AG04449 (cell line): ENCODE data around the gene HPS1.

Experiments
- CTCF ChIA-PET: fragments of 350-600 bp; formaldehyde crosslinking; extraction: SDS; loops from one replicate; lab custom pipeline; 2021; ENCODE audit warnings: antibody characterized with exemption; lab: Yijun Ruan, JAX
- POLR2A ChIA-PET: fragments of 400-600, 350-600 bp; formaldehyde crosslinking; extraction: SDS; loops from one replicate; lab custom pipeline; 2020; ENCODE audit warnings: antibody characterized with exemption, inconsistent platforms; lab: Yijun Ruan, JAX
- DNase-seq: peaks from one replicate; pipeline ENCODE4 v3.0.0-alpha.2; 2010; ENCODE audit warnings: low read depth, low spot score
- H3K4me3 ChIP-seq: 2 replicates; pipeline ENCODE4 v1.5.1; 2011; ENCODE audit warnings: low read depth, mild to moderate bottlenecking, control low read depth, low read length
- CTCF ChIP-seq: IDR thresholded peaks from one replicate; pipeline ENCODE4 v1.5.1; 2011; ENCODE audit warnings: mild to moderate bottlenecking, moderate library complexity, low read length, control low read depth, inconsistent platforms; ENCODE audit not compliant: insufficient read depth; ENCODE audit errors: missing control alignments

Gene HPS1

GRCh38 chr10:98433371-98433770, 13.4 kb downstream of the HPS1 start:
- TF ChIP-seq CTCF: no peak
- DNase-seq: no peak
- CTCF ChIA-PET: interaction anchor here (1.0 to 1.9 kb wide), 2 partner anchors 8 to 39 kb away, joined by 3 to 16 read pairs; no protein-coding TSS in a partner anchor
- POLR2A ChIA-PET: no interaction called here
- H3K4me3 ChIP-seq: no peak overlapping the region

GRCh38 chr10:98432330-98432729, 14.4 kb downstream of the HPS1 start:
- no peak overlapping the region for H3K4me3 ChIP-seq
- ChIA-PET POLR2A (no interaction called here), CTCF (interaction anchor here (1.2 to 1.5 kb wide), 2 partner anchors 9 to 11 kb away, joined by 4 to 6 read pairs; no protein-coding TSS in a partner anchor)
- TF ChIP-seq CTCF: no peak
- no peak for DNase-seq

- DNase-seq: no peak
Observed at GRCh38 chr10:98431016-98431415, 15.7 kb downstream of the HPS1 start.

GRCh38 chr10:98430427-98430826, 16.3 kb downstream of the HPS1 start:
- ChIA-PET CTCF (no interaction called here), POLR2A (no interaction called here)
- TF ChIP-seq CTCF: no peak
- DNase-seq: no peak
- no peak overlapping the region for H3K4me3 ChIP-seq

More at GRCh38 chr10:98431016-98431415, 15.7 kb downstream of the HPS1 start:
- TF ChIP-seq CTCF: no peak
- ChIA-PET CTCF (interaction anchor here (1.2 kb wide), 1 partner anchor 9 kb away, joined by 4 read pairs; no protein-coding TSS in a partner anchor), POLR2A (no interaction called here)
- no peak overlapping the region for H3K4me3 ChIP-seq

GRCh38 chr10:98429320-98430072, 17.2 kb downstream of the HPS1 start:
- DNase-seq: no peak
- no peak overlapping the region for H3K4me3 ChIP-seq
- POLR2A ChIA-PET: no interaction called here
- TF ChIP-seq CTCF: no peak
- CTCF ChIA-PET: no interaction called here

GRCh38 chr10:98427011-98427515, 19.7 kb downstream of the HPS1 start:
- ChIA-PET CTCF (interaction anchor here (1.1 to 1.9 kb wide), 5 partner anchors 9 to 1009 kb away, joined by 3 to 7 read pairs (median 3); no protein-coding TSS in a partner anchor), POLR2A (no interaction called here)
- H3K4me3 ChIP-seq: no peak overlapping the region
- no peak for DNase-seq
- no peak for TF ChIP-seq CTCF
